GM23338 (cell line): ENCODE measurements around the gene KCNH4. TPM values are rescaled to one million over a fixed set of nuclear protein-coding genes. Genes with fewer than 3 reads are reported as not detected.

Source experiments
- ATAC-seq: fragments of 200-7000 bp; cut with Tn5 transposase; 3 replicates; pipeline ENCODE4 v1.9.1; 2020
- DNase-seq: peaks from one replicate; pipeline ENCODE4 v3.0.0-alpha.2; 2015; ENCODE audit warnings: low spot score
- H2AFZ ChIP-seq: fragments of 200-600 bp; sonication (generic); 2 replicates; pipeline ENCODE4 v1.8.0; 2016; ENCODE audit warnings: antibody characterized with exemption, mild to moderate bottlenecking, moderate library complexity
- H3F3A ChIP-seq: fragments of 200-600 bp; sonication (generic); replicated peaks from 2 replicates; pipeline ENCODE4 v1.8.0; 2017; ENCODE audit warnings: antibody characterized with exemption, mixed run types, low read depth
- H3K27ac ChIP-seq: fragments of 200-600 bp; sonication (generic); 2 replicates; pipeline ENCODE4 v1.6.1; 2016; ENCODE audit warnings: low read depth
- H3K27me3 ChIP-seq: fragments of 200-600 bp; sonication (generic); 2 replicates; pipeline ENCODE4 v1.8.0; 2016; ENCODE audit warnings: mild to moderate bottlenecking, mixed run types, moderate library complexity; ENCODE audit not compliant: insufficient read depth
- H3K36me3 ChIP-seq: fragments of 200-600 bp; sonication (generic); 2 replicates; pipeline ENCODE4 v1.8.0; 2016; ENCODE audit warnings: mild to moderate bottlenecking; ENCODE audit not compliant: insufficient read depth
- H3K4me1 ChIP-seq: fragments of 200-600 bp; sonication (generic); 2 replicates; pipeline ENCODE4 v1.8.0; 2016; ENCODE audit warnings: mild to moderate bottlenecking, moderate library complexity; ENCODE audit not compliant: insufficient read depth
- H3K4me2 ChIP-seq: fragments of 200-600 bp; sonication (generic); 2 replicates; pipeline ENCODE4 v1.7.1; 2017; ENCODE audit warnings: mixed run types
- H3K4me3 ChIP-seq: fragments of 200-600 bp; sonication (generic); 2 replicates; pipeline ENCODE4 v1.6.1; 2016; ENCODE audit warnings: mixed run types
- H3K79me2 ChIP-seq: fragments of 200-600 bp; sonication (generic); replicated peaks from 2 replicates; pipeline ENCODE4 v1.8.0; 2017; ENCODE audit warnings: mild to moderate bottlenecking; ENCODE audit not compliant: insufficient read depth
- H3K9me2 ChIP-seq: fragments of 200-600 bp; sonication (generic); 2 replicates; pipeline ENCODE4 v1.8.0; 2017; ENCODE audit not compliant: insufficient read depth
- H4K20me1 ChIP-seq: fragments of 200-600 bp; sonication (generic); replicated peaks from 2 replicates; pipeline ENCODE4 v1.8.0; 2017; ENCODE audit warnings: mild to moderate bottlenecking; ENCODE audit not compliant: insufficient read depth
- H3K27ac Mint-ChIP-seq: 2 replicates; pipeline ENCODE4 v1.8.0; 2020; ENCODE audit warnings: inconsistent platforms, mild to moderate bottlenecking, moderate library complexity, mixed read lengths
- H3K27me3 Mint-ChIP-seq: 3 replicates; pipeline ENCODE4 v1.8.0; 2022; ENCODE audit warnings: low read depth, mild to moderate bottlenecking, moderate library complexity, mixed read lengths, inconsistent platforms; ENCODE audit not compliant: insufficient read depth, poor library complexity
- H3K36me3 Mint-ChIP-seq: 3 replicates; pipeline ENCODE4 v1.8.0; 2021; ENCODE audit warnings: low read depth, mild to moderate bottlenecking, inconsistent platforms, moderate library complexity, mixed read lengths
- H3K4me1 Mint-ChIP-seq: 3 replicates; pipeline ENCODE4 v1.8.0; 2020; ENCODE audit warnings: mild to moderate bottlenecking, inconsistent platforms, mixed read lengths
- H3K4me3 Mint-ChIP-seq: 3 replicates; pipeline ENCODE4 v1.8.0; 2021; ENCODE audit warnings: moderate library complexity, mild to moderate bottlenecking, inconsistent platforms, mixed read lengths
- H3K9me3 Mint-ChIP-seq: 3 replicates; pipeline ENCODE4 v1.8.0; 2020; ENCODE audit warnings: moderate library complexity, mild to moderate bottlenecking, inconsistent platforms, mixed read lengths
- EZH2 ChIP-seq: fragments of 200-600 bp; sonication (generic); IDR thresholded peaks from one replicate; pipeline ENCODE4 v1.8.0; 2017; ENCODE audit warnings: antibody characterized with exemption, mild to moderate bottlenecking, low read depth; ENCODE audit not compliant: unreplicated experiment
- EZH2phosphoT487 ChIP-seq: fragments of 200-600 bp; sonication (generic); IDR thresholded peaks from one replicate; pipeline ENCODE4 v1.8.1; 2018; ENCODE audit warnings: antibody characterized with exemption; ENCODE audit not compliant: unreplicated experiment
- POLR2AphosphoS5 ChIP-seq: IDR thresholded peaks from 2 replicates; pipeline ENCODE4 v1.6.1; 2016; ENCODE audit warnings: antibody characterized with exemption, low read depth
- ZNF331 ChIP-seq: fragments of 250-450 bp; sonication (Bioruptor Pico); IDR thresholded peaks from 2 replicates; pipeline ENCODE4 v1.5.0; 2020; ENCODE audit warnings: low read depth, mild to moderate bottlenecking, moderate library complexity
- polyA plus RNA-seq: library from polyadenylated mRNA; unstranded; fragments of >200 nt; fragmentation: Nextera tagmentation; extraction: Ambion mirVana; gene quantifications from 2 replicates; pipeline ENCODE4 v1.2.1, GENCODE V29; 2016
- total RNA-seq: library from RNA; depleted of rRNA; stranded (reverse); fragments of >200 nt; shearing (Covaris generic); gene quantifications from 2 replicates; pipeline ENCODE4 v1.2.3, GENCODE V29; 2014
- TF ChIP-seq, protein P1 (sequence below), 2 experiments: fragments of 200-600 bp in 1 of 2; sonication (generic) in 1 of 2; conservative IDR thresholded peaks; 2 replicates each; pipeline versions ENCODE4 v1.5.1 to v1.6.1; 2016 to 2017; ENCODE audit warnings: antibody characterized with exemption in 2 of 2, low read depth in 2 of 2, mild to moderate bottlenecking in 2 of 2, moderate library complexity in 1 of 2
- TF ChIP-seq, protein P2 (sequence below): fragments of 250-450 bp; sonication (Bioruptor Pico); IDR thresholded peaks from 2 replicates; pipeline ENCODE4 v1.5.0; 2020; ENCODE audit warnings: mild to moderate bottlenecking, moderate library complexity

The KCNH4 gene
- total and polyA plus RNA-seq, 2 experiments from 2014 or later: 0.08 to 0.49 TPM

DNA sequence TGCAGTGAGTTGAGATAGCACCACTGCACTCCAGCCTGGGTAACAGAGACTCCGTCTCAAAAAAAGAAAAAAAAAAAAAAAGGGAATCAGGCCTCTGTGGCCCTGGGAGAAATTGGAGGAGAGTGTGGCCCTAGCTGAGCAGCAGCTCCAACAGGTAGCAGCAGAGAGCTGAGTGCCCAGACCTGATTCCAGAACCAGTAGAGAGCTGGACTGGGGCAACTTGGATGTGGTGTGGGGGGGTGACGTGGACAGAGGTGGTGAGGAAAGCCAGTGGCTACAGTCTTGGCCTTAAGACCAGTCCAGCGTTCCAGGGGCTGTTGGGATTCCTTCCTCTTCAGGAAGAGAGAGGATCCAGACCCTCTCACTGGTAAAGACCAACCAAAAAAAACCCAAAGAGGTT lies 56.7 kb downstream of the KCNH4 start:
- Histone ChIP-seq H3K4me3 (no peak overlapping the region), H3K27me3 (no peaks in the 10 kb centered on the region), H2AFZ (no peak overlapping the region), H3K36me3 (0 out of 2 replicates have a peak, but pooled peaks cover 3% of the 10 kb centered on the region), H3K4me1 (peaks cover 19% of the 10 kb centered on the region; the same call in 1 of the 2 replicates), H3K9me2 (no peaks in the 10 kb centered on the region), H3F3A (peaks cover 8% of the 10 kb centered on the region; the same call in 1 of the 2 replicates), H3K27ac (no peak overlapping the region), H3K4me2 (no peak overlapping the region), H3K79me2 (no peaks in the 10 kb centered on the region), H4K20me1 (no peaks in the 10 kb centered on the region)
- TF ChIP-seq, protein P1, sequence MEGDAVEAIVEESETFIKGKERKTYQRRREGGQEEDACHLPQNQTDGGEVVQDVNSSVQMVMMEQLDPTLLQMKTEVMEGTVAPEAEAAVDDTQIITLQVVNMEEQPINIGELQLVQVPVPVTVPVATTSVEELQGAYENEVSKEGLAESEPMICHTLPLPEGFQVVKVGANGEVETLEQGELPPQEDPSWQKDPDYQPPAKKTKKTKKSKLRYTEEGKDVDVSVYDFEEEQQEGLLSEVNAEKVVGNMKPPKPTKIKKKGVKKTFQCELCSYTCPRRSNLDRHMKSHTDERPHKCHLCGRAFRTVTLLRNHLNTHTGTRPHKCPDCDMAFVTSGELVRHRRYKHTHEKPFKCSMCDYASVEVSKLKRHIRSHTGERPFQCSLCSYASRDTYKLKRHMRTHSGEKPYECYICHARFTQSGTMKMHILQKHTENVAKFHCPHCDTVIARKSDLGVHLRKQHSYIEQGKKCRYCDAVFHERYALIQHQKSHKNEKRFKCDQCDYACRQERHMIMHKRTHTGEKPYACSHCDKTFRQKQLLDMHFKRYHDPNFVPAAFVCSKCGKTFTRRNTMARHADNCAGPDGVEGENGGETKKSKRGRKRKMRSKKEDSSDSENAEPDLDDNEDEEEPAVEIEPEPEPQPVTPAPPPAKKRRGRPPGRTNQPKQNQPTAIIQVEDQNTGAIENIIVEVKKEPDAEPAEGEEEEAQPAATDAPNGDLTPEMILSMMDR (conservative IDR thresholded peaks at IDR 0.05; ENCODE audit: low read depth in 2 of 2): peak in 1 of 2 experiments; percentile 18; a peak in 1 of 4 replicates
- TF ChIP-seq EZH2: no peak
- no peak for ATAC-seq
- DNase-seq: no peak
- Mint-ChIP-seq H3K27me3 (peaks cover 22% of the 10 kb centered on the region), H3K36me3 (peaks cover 45% of the 10 kb centered on the region), H3K4me1 (peaks cover 22% of the 10 kb centered on the region), H3K9me3 (no peaks in the 10 kb centered on the region; the same call in 2 of the 3 replicates), H3K27ac (no peak overlapping the region), H3K4me3 (no peak overlapping the region)

DNA sequence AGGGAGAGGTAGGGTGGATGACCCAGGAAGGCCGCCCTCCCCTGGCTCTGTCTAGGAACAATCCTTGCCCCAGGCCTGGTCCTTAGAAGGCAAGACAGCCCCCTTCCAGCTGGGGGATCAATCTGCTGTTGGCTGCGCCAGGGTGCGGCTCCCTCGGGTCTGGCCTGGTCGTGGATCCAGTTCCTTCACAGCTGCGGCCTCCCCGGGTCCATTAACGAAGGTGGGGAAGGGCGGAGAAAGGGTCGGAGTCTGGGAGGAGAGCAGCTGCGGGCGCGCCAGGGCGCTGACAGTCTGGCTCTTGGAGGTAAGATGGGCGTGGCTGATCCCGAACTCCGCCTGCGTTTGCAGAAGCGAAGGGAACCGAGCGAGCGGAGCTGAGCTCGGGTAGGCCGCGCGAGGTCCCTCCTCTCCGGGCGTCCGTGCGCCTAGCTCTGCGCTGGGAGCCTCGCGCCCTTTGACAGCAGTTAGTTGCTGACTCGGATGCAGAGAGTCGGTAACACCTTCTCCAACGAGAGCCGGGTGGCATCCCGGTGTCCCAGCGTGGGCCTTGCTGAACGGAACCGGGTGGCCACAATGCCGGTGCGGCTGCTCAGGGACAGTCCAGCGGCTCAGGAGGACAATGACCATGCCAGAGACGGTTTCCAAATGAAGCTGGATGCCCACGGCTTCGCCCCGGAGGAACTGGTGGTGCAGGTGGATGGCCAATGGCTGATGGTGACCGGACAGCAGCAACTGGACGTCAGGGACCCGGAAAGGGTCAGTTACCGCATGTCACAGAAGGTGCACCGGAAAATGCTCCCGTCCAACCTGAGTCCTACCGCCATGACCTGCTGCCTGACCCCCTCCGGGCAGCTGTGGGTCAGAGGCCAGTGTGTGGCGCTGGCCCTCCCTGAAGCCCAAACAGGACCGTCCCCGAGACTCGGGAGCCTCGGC lies 58.3 kb downstream of the KCNH4 start, which contains the start of gene HSPB9:
Gene HSPB9, plus strand, starts transcription at position 434 of the 933 bp plus-strand sequence. Its CDS starts 47 bp downstream, at position 481.
- no peaks in the 10 kb centered on the region; the same call in 2 of the 3 replicates for H3K9me3 Mint-ChIP-seq
- peaks cover 25% of the 10 kb centered on the region for H3K4me1 Mint-ChIP-seq
- peak; percentile 95 for DNase-seq
- no peaks in the 10 kb centered on the region for H3K27me3 ChIP-seq
- peak; percentile 73 for ATAC-seq
- H3K4me1 ChIP-seq: peaks cover 19% of the 10 kb centered on the region; the same call in 1 of the 2 replicates
- no peak within 1 kb of the TSS; the same call in 1 of the 2 replicates for H3K27ac Mint-ChIP-seq
- H3K4me3 Mint-ChIP-seq: peak within 1 kb of the TSS; percentile 67
- H3K79me2 ChIP-seq: no peaks in the 10 kb centered on the region
- TF ChIP-seq ZNF331 (CRISPR knock-in tag) (no peak), POLR2AphosphoS5 (peak; percentile 40; the same call in 1 of the 2 replicates), EZH2 (no peak), EZH2phosphoT487 (no peak)
- TF ChIP-seq, protein P2, sequence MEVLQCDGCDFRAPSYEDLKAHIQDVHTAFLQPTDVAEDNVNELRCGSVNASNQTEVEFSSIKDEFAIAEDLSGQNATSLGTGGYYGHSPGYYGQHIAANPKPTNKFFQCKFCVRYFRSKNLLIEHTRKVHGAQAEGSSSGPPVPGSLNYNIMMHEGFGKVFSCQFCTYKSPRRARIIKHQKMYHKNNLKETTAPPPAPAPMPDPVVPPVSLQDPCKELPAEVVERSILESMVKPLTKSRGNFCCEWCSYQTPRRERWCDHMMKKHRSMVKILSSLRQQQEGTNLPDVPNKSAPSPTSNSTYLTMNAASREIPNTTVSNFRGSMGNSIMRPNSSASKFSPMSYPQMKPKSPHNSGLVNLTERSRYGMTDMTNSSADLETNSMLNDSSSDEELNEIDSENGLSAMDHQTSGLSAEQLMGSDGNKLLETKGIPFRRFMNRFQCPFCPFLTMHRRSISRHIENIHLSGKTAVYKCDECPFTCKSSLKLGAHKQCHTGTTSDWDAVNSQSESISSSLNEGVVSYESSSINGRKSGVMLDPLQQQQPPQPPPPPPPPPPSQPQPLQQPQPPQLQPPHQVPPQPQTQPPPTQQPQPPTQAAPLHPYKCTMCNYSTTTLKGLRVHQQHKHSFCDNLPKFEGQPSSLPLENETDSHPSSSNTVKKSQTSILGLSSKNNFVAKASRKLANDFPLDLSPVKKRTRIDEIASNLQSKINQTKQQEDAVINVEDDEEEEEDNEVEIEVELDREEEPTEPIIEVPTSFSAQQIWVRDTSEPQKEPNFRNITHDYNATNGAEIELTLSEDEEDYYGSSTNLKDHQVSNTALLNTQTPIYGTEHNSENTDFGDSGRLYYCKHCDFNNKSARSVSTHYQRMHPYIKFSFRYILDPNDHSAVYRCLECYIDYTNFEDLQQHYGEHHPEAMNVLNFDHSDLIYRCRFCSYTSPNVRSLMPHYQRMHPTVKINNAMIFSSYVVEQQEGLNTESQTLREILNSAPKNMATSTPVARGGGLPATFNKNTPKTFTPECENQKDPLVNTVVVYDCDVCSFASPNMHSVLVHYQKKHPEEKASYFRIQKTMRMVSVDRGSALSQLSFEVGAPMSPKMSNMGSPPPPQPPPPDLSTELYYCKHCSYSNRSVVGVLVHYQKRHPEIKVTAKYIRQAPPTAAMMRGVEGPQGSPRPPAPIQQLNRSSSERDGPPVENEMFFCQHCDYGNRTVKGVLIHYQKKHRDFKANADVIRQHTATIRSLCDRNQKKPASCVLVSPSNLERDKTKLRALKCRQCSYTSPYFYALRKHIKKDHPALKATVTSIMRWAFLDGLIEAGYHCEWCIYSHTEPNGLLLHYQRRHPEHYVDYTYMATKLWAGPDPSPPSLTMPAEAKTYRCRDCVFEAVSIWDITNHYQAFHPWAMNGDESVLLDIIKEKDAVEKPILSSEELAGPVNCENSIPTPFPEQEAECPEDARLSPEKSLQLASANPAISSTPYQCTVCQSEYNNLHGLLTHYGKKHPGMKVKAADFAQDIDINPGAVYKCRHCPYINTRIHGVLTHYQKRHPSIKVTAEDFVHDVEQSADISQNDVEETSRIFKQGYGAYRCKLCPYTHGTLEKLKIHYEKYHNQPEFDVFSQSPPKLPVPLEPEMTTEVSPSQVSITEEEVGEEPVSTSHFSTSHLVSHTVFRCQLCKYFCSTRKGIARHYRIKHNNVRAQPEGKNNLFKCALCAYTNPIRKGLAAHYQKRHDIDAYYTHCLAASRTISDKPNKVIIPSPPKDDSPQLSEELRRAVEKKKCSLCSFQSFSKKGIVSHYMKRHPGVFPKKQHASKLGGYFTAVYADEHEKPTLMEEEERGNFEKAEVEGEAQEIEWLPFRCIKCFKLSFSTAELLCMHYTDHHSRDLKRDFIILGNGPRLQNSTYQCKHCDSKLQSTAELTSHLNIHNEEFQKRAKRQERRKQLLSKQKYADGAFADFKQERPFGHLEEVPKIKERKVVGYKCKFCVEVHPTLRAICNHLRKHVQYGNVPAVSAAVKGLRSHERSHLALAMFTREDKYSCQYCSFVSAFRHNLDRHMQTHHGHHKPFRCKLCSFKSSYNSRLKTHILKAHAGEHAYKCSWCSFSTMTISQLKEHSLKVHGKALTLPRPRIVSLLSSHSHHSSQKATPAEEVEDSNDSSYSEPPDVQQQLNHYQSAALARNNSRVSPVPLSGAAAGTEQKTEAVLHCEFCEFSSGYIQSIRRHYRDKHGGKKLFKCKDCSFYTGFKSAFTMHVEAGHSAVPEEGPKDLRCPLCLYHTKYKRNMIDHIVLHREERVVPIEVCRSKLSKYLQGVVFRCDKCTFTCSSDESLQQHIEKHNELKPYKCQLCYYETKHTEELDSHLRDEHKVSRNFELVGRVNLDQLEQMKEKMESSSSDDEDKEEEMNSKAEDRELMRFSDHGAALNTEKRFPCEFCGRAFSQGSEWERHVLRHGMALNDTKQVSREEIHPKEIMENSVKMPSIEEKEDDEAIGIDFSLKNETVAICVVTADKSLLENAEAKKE (CRISPR knock-in tag): no peak
- TF ChIP-seq, protein P1 (conservative IDR thresholded peaks at IDR 0.05; ENCODE audit: low read depth in 2 of 2): peak in 1 of 2 experiments; percentile 17; a peak in 2 of 4 replicates
- peaks cover 8% of the 10 kb centered on the region; the same call in 1 of the 2 replicates for H3F3A ChIP-seq
- H3K27ac ChIP-seq: no peak within 1 kb of the TSS
- 0 out of 2 replicates have a peak, but pooled peaks cover 2% of the 10 kb centered on the region for H3K36me3 ChIP-seq
- H3K9me2 ChIP-seq: no peaks in the 10 kb centered on the region
- H4K20me1 ChIP-seq: no peaks in the 10 kb centered on the region
- peak within 1 kb of the TSS; percentile 86 for H3K4me2 ChIP-seq
- H3K4me3 ChIP-seq: peak within 1 kb of the TSS; percentile 55
- peaks cover 20% of the 10 kb centered on the region for H3K27me3 Mint-ChIP-seq
- H3K36me3 Mint-ChIP-seq: peaks cover 41% of the 10 kb centered on the region
- peak within 1 kb of the TSS; percentile 83 for H2AFZ ChIP-seq
